Breast epithelium (tissue), 3 donors: ENCODE results near the gene EP400.

Source experiments
- POLR2A ChIP-seq: fragments of 450-650 bp; IDR thresholded peaks from one replicate; pipeline ENCODE4 v1.6.1; 2016; ENCODE audit warnings: antibody characterized with exemption, mild to moderate bottlenecking, moderate library complexity
- POLR2AphosphoS5 ChIP-seq, 3 donors: sonication (generic); formaldehyde crosslinking; IDR thresholded peaks; one replicate each; pipeline ENCODE4 v1.6.1; 2017; ENCODE audit warnings: antibody characterized with exemption in 3 of 3
- TF ChIP-seq, protein P1 (sequence below), 3 donors: fragments of 450-650 bp; IDR thresholded peaks; one replicate each; pipeline ENCODE4 v1.5.1; 2016 to 2017; ENCODE audit warnings: antibody characterized with exemption in 3 of 3, mild to moderate bottlenecking in 3 of 3, moderate library complexity in 3 of 3

- TF ChIP-seq, protein P1, sequence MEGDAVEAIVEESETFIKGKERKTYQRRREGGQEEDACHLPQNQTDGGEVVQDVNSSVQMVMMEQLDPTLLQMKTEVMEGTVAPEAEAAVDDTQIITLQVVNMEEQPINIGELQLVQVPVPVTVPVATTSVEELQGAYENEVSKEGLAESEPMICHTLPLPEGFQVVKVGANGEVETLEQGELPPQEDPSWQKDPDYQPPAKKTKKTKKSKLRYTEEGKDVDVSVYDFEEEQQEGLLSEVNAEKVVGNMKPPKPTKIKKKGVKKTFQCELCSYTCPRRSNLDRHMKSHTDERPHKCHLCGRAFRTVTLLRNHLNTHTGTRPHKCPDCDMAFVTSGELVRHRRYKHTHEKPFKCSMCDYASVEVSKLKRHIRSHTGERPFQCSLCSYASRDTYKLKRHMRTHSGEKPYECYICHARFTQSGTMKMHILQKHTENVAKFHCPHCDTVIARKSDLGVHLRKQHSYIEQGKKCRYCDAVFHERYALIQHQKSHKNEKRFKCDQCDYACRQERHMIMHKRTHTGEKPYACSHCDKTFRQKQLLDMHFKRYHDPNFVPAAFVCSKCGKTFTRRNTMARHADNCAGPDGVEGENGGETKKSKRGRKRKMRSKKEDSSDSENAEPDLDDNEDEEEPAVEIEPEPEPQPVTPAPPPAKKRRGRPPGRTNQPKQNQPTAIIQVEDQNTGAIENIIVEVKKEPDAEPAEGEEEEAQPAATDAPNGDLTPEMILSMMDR (IDR thresholded peaks at IDR 0.05): no peak
- TF ChIP-seq POLR2A: no peak
- TF ChIP-seq POLR2AphosphoS5 (IDR thresholded peaks at IDR 0.05): no peak
These were observed 47.2 kb upstream of the EP400 start for GRCh38 chr12:131902332-131903241.
